HepG2 (cell line): Measurements from ENCODE around the gene DMRT1. TPM values are rescaled to one million over a fixed set of nuclear protein-coding genes. Genes with fewer than 3 reads are reported as not detected.

ENCODE experiments used
- KLF15 ChIP-seq: sonication (generic); formaldehyde crosslinking; IDR thresholded peaks from 2 replicates; pipeline ENCODE4 v1.8.1; 2023; ENCODE audit warnings: borderline replicate concordance, mild to moderate bottlenecking, inconsistent platforms, missing genetic modification reagents, mixed read lengths
- NR2F1 ChIP-seq, 2 experiments: fragments of 450-650 bp in 1 of 2; formaldehyde crosslinking in 1 of 2; IDR thresholded peaks; 2 replicates each; pipeline versions ENCODE4 v1.5.0 to v1.6.1; 2016 to 2020; ENCODE audit warnings: mild to moderate bottlenecking in 1 of 2, missing compliant biosample characterization in 1 of 2, missing genetic modification reagents in 1 of 2, moderate library complexity in 1 of 2
- PTBP1 ChIP-seq: fragments of 200-400 bp; formaldehyde crosslinking; IDR thresholded peaks from 2 replicates; pipeline ENCODE4 v1.6.1; 2018; ENCODE audit warnings: low read length, low read depth; ENCODE audit not compliant: poor library complexity, severe bottlenecking
- REST ChIP-seq, 2 experiments: IDR thresholded peaks; 2 replicates each; pipeline ENCODE4 v1.6.1; 2011 to 2012; ENCODE audit warnings: low read length in 2 of 2, borderline replicate concordance in 1 of 2, low read depth in 1 of 2, mild to moderate bottlenecking in 1 of 2, moderate library complexity in 1 of 2
- SNAPC5 ChIP-seq: sonication (generic); formaldehyde crosslinking; IDR thresholded peaks from 2 replicates; pipeline ENCODE4 v1.8.1; 2023; ENCODE audit warnings: mild to moderate bottlenecking, missing genetic modification reagents, borderline replicate concordance
- ZBTB10 ChIP-seq: sonication (generic); formaldehyde crosslinking; IDR thresholded peaks from 2 replicates; pipeline ENCODE4 v1.4.0; 2020; ENCODE audit warnings: missing genetic modification reagents, borderline replicate concordance
- ZBTB26 ChIP-seq: IDR thresholded peaks from 2 replicates; pipeline ENCODE4 v1.6.1; 2016; ENCODE audit warnings: missing compliant biosample characterization, missing genetic modification reagents, borderline replicate concordance
- polyA plus RNA-seq, 8 experiments: library from polyadenylated mRNA; depleted of rRNA in 3 of 8; stranded (reverse) in 7 of 8; unstranded in 1 of 8; fragments of >200 nt; fragmentation: Illumina TruSeq in 4 of 8; extraction: Trizol in 4 of 8; gene quantifications; 2 replicates each; pipeline versions ENCODE4 v1.2.1 to v1.2.3, GENCODE V29; 2011 to 2016; ENCODE audit warnings: low read depth in 4 of 8, missing spikeins in 1 of 8, mixed read lengths in 1 of 8; ENCODE audit not compliant: insufficient read depth in 1 of 8
- total RNA-seq, 5 experiments: library from RNA; depleted of rRNA; stranded (reverse); fragments of >200 nt; fragmentation: Illumina TruSeq; extraction: Trizol; gene quantifications; 2 replicates each; pipeline ENCODE4 v1.2.3, GENCODE V29; 2016; ENCODE audit warnings: low read depth in 1 of 5
- TF ChIP-seq, protein P1 (sequence below): sonication (generic); formaldehyde crosslinking; IDR thresholded peaks from 2 replicates; pipeline ENCODE4 v1.9.0; 2021; ENCODE audit warnings: mild to moderate bottlenecking, missing genetic modification reagents

DMRT1 gene
- total and polyA plus RNA-seq, 2 of the 13 experiments (the other 11 are each of a cell fraction or from before 2014, with no cell fraction given), result not detected

DNA sequence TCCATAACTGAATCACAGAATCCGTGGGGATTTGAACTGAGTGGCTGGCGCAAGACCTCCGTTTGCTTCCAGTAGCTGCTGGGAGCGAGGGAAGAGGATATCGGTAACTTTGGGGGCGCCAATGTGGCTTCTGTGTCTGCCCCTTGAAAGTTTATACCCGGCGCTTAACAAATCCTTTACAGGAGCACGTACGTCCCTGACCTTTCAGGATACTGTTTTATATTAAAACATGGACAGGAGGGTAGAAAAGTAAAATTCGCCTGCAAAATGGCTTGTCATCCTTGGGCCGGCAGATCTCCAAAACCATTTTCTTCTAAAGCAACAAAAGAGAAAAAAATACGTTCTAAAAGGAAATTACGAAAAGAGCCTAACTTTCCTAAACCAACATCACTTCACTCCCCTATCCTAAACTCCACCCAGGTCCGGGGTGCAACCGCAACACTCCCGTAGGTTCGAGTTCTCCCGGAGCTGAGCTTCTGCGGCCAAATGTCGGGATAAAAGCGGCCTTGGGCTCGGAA, 134.3 kb downstream of the DMRT1 start (continued):
- no peak for TF ChIP-seq KLF15 (CRISPR knock-in tag)
- no peak for TF ChIP-seq ZBTB26 (CRISPR knock-in tag)
- TF ChIP-seq NR2F1 (CRISPR knock-in tag; IDR thresholded peaks at IDR 0.05), result no peak
- no peak for TF ChIP-seq REST (IDR thresholded peaks at IDR 0.05; ENCODE audit: borderline replicate concordance in 1 of 2, low read depth in 1 of 2, low read length in 2 of 2)
- TF ChIP-seq SNAPC5 (CRISPR knock-in tag), result no peak
- TF ChIP-seq, protein P1, sequence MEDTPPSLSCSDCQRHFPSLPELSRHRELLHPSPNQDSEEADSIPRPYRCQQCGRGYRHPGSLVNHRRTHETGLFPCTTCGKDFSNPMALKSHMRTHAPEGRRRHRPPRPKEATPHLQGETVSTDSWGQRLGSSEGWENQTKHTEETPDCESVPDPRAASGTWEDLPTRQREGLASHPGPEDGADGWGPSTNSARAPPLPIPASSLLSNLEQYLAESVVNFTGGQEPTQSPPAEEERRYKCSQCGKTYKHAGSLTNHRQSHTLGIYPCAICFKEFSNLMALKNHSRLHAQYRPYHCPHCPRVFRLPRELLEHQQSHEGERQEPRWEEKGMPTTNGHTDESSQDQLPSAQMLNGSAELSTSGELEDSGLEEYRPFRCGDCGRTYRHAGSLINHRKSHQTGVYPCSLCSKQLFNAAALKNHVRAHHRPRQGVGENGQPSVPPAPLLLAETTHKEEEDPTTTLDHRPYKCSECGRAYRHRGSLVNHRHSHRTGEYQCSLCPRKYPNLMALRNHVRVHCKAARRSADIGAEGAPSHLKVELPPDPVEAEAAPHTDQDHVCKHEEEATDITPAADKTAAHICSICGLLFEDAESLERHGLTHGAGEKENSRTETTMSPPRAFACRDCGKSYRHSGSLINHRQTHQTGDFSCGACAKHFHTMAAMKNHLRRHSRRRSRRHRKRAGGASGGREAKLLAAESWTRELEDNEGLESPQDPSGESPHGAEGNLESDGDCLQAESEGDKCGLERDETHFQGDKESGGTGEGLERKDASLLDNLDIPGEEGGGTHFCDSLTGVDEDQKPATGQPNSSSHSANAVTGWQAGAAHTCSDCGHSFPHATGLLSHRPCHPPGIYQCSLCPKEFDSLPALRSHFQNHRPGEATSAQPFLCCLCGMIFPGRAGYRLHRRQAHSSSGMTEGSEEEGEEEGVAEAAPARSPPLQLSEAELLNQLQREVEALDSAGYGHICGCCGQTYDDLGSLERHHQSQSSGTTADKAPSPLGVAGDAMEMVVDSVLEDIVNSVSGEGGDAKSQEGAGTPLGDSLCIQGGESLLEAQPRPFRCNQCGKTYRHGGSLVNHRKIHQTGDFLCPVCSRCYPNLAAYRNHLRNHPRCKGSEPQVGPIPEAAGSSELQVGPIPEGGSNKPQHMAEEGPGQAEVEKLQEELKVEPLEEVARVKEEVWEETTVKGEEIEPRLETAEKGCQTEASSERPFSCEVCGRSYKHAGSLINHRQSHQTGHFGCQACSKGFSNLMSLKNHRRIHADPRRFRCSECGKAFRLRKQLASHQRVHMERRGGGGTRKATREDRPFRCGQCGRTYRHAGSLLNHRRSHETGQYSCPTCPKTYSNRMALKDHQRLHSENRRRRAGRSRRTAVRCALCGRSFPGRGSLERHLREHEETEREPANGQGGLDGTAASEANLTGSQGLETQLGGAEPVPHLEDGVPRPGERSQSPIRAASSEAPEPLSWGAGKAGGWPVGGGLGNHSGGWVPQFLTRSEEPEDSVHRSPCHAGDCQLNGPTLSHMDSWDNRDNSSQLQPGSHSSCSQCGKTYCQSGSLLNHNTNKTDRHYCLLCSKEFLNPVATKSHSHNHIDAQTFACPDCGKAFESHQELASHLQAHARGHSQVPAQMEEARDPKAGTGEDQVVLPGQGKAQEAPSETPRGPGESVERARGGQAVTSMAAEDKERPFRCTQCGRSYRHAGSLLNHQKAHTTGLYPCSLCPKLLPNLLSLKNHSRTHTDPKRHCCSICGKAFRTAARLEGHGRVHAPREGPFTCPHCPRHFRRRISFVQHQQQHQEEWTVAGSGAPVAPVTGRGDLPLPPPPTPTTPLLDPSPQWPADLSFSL (CRISPR knock-in tag), result no peak
- TF ChIP-seq ZBTB10 (CRISPR knock-in tag), result no peak
- TF ChIP-seq PTBP1, result no peak
- TF ChIP-seq, all 625 proteins: peak for 0
